ENCODE results near the gene SRSF1.
"Not testable (repeated sequence)": the region's sequence is repeated elsewhere in the genome, so short reads cannot be mapped to it uniquely, and the experiment has no call there.

Gene SRSF1, protein sequence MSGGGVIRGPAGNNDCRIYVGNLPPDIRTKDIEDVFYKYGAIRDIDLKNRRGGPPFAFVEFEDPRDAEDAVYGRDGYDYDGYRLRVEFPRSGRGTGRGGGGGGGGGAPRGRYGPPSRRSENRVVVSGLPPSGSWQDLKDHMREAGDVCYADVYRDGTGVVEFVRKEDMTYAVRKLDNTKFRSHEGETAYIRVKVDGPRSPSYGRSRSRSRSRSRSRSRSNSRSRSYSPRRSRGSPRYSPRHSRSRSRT

DNA sequence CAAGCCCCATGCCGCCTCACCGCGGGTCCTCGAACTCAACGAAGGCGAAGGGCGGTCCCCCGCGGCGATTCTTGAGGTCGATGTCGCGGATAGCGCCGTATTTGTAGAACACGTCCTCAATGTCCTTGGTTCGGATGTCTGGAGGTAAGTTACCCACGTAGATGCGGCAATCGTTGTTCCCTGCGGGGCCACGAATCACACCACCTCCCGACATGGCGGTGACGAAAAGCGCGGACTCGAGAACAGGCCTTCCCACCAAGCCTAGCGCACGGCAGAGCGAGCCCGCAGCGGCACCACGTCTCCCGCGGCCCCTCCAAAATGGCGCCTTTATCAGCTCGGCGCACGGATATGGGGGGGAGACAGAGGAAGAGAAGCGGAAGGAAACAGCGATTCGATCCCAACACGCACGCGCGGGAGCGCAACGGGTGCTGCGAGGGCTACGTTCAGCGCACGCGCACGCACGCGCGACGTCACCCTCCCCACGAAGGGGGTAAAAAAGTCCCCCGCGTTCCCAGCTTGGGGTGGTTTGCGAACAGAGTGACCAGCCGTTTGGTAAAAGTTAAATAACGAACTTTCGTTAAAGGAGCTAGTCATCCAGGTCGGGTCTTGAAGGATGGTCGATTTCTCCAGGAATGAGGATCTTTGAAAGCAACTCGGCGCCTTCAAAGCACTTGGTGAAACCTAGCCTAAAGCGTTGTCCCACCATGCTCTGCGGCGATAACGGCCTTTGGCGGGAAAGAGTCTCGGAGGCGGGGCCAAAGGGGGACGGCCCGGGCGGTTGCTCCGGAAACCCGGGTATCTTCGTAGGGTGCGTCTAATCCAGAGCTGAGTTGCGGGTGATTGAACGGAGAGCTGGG is at the start of gene SRSF1:
Gene SRSF1 (minus strand): TSS at position 323 of the 857 bp plus-strand sequence. CDS start 109 bp downstream, at position 214.
- peak; percentile 95 for DNase-seq (ENCODE audit: low read depth)

DNA sequence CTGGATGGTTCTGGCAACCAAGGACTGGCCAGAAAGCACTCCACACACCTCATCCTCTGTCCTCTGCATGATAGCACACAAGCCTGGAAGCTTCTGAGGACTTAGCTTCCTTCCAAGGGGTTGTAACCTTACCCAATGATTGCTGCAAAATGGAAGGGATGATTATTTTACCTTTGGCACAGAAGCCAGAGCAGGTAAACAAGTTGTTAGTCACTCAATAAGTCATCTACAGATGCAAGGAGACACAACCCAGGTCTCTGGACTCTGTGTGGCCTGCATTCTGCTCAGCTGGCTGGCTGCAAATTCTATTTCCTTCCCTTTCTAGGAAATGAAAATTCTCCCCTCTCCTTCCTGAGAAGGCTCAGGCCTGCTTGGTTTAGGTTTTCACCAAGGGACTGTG is 49.4 kb upstream of the SRSF1 start:
- DNase-seq (ENCODE audit: low read depth), result no peak

DNA sequence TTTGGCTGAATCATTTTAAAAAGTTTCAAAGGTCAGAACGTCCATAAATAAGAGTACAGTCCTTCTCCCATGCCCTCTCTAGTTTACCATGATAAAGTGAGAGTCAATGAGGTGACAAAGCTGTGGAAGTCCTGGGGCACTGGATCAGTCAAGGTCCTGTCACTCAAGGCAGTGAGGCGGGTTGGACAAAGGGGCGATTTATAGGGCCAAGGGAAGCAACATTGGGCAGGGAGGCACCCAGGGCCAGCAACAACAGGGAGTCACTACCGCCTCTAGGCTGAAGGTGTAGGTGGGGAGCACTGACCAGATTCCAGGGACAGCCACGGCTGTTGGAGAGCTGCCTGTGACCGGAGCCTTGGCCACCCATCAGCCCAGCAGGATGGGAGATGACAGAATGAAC is 47.6 kb upstream of the SRSF1 start:
- no peak for DNase-seq (ENCODE audit: low read depth)

DNA sequence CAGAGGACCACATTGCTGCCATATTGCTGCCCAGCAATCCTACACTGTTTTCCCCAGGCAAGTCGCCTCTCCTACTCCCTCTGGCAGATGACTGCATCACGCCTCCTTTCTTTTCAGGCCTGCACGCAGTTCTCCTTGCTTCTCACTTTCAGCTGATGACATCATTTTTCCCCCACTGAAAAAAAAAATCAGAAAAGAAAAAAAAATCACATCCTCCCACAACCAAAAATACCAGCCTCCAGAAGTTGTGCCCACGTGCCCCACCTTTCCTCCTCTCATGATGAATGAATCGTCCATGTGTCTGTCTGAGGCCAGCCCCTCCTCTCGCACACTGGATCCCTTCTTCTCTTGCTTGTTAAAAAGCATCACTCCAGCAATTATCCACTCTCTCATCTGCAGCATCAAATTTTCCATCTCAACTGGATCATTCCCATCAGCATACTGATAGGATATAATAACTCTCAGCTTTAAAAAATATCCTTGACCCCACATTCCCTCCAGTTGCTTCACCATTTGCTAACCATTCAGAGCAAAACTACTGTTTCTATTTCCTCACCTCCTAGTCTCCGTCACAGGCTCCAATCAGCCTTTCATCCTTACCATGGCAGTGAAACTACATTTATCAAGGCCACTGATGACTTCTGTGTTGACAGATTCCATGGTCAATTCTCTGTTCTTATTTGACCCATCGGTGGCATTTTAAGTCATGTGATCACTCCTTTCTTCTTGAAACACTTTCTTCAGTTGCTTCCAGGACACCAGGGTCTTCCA is 46.1 kb upstream of the SRSF1 start:
- no peak for DNase-seq (ENCODE audit: low read depth)

DNA sequence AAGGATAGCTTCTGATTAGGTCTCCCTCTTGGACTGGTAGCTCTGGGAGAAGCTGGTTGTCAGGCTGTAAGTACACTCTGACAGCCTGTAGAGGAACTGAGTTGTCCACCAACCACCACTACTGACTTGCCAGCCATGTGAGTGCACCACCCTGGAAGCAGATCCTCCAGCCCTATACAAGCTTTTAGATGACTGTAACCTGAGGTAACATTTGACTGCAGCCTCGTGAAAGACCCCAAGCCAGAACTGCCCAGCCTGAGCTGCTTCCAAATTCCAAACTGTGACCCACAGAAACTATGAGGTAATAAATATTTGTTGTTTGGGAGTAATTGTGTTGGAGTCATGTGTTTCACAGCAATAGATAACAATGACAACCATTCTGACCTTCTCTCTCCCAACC is 45.4 kb upstream of the SRSF1 start:
- no peak for DNase-seq (ENCODE audit: low read depth)

DNA sequence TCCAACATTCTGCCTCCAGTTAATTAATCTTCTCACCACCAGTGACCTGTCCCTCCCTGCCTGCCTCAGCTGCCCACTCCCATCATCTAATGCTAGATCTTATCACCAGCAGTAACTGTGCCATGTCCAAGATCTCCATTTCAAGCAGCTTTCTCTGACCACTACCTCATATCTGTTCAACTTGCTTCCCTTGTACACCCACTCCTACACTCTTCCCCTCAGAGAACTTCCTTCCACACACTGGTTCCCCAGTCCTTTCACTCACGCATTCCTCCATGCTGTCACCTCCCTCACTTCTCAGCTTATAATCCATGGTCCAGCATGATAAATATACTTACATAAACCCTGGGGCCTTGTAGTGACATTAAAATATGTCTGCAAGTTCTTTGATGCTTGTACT is 44.4 kb upstream of the SRSF1 start:
- DNase-seq (ENCODE audit: low read depth), result no peak

DNA sequence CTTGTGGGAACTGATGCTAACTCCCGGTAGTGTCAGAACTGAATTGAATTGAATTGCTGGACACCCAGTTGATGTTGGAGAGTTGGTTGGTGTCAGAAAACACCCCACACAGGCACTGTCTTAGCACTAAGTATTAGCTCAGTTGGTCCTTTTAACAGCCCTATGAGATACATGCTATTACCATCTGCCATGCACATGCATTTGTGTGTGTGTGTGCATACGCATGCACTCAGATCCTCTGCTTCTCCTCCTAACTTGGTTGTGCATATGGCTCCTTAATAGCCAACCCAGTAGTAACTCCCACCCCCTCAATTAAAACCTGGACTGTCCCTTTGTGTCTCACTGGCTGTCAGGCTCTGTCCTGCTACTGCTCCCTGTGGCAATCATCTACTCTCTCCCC is 43.9 kb upstream of the SRSF1 start:
- no peak for DNase-seq (ENCODE audit: low read depth)

DNA sequence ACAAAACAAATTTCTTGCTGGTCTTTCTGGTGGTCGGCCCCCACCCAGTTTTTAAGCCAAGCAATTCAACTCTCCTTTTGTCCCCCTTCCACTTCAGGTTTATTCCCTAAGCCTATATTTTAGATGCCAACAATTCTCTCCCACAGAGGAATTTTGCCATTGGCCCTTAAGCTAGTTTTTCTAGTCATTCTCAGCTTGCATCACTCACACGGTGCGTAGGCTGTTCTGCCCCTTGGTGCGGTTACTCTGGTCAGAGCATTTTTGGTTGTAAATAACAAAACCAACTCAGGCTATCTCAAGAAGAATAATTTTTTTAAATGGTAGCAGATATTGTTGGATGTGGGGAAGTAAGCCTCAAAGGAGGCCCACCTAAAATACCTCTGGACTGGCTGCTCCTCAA is 42.5 kb upstream of the SRSF1 start:
- no peak for DNase-seq (ENCODE audit: low read depth)

DNA sequence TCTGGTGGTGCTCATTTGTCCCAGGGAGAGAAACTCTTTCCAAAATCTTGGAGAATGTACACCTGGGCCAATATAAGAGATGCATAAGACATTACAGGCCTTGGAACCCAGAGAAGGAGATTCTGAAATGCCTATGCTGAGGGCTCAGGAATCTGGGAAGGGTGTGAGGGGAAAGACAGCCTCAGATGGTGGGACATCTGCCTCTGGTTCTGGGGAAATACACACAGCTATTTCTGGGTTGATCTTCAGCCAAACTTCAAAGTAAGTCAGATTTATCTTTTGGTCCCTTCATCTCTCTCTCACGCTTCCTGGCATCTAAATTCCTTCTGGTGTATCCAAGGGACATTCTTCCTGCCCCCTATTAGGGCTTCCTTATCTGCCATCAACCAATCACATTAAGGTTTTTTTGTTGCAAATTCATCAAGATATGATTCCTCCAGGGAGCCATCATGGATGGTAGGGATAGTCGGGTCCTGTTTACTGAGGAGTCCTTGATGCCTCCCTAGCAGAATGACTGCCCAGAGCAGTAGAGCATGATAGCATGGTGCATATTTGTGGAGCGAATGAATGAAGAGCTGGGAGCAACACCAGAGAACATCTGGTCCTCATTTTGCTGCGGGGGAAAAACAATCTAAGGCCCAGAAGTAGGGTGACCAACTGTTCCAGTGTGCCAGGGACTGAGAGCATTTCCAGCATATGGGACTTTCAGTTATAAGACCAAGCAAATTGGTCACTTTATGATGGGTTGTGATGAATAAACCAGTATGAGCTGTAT is 40.5 kb upstream of the SRSF1 start:
- no peak for DNase-seq (ENCODE audit: low read depth)

DNA sequence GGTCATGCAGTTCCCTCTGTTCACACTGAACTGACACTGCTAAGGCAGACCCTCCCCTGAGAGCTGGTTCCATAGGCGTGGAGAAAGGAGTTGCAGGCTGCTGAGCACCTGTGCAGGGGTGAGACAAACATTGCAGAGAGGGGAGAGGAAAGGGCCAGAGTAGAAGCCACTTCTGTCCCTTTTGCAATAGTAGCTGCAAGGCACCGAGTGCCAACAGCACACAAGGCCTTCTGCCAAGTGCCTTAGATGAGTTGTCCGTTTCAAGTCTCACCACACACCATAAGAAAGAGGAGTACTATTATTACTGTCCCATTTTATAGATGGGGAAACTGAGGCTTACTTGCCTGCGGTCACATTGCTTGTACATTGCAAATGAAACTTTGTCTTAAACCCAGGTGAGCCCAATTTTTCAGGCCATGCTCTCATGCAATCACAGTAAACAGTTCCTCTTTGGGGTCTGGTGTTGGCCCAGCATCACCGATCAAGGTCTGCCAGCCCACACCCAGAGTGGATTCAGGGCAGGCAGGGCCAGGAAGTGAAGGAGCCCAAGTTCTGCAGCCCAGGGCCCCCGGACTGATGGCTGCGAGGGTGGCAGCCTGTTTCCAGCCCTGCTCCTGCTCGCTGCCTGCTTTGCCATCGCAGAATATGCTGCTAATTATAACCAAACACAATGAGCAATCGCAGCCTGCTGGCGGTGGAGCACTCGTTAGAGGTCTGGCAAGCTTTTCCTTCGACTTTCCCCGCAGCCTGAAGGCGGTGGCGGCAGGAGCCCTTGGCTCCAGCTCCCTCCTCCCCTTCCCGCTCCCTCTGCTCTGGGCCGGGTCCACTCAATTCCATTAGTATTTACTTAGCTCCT is 39.4 kb upstream of the SRSF1 start:
- no peak for DNase-seq (ENCODE audit: low read depth)

DNA sequence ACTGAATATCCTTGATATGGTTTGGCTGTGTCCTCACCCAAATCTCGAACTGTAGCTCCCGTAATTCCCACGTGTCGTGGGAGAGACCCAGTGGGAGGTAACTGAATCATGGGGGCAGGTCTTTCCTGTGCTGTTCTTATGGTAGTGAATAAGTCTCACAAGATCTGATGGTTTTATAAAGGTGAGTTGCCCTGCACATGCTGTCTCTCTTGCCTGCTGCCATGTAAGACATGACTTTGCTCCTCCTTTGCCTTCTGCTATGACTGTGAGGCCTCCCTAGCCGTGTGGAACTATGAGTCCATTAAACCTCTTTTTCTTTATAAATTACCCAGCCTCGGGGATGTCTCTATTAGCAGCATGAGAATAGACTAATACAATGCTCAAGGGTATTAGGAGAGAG is 37.2 kb upstream of the SRSF1 start:
- not testable (repeated sequence) for DNase-seq (ENCODE audit: low read depth)

DNA sequence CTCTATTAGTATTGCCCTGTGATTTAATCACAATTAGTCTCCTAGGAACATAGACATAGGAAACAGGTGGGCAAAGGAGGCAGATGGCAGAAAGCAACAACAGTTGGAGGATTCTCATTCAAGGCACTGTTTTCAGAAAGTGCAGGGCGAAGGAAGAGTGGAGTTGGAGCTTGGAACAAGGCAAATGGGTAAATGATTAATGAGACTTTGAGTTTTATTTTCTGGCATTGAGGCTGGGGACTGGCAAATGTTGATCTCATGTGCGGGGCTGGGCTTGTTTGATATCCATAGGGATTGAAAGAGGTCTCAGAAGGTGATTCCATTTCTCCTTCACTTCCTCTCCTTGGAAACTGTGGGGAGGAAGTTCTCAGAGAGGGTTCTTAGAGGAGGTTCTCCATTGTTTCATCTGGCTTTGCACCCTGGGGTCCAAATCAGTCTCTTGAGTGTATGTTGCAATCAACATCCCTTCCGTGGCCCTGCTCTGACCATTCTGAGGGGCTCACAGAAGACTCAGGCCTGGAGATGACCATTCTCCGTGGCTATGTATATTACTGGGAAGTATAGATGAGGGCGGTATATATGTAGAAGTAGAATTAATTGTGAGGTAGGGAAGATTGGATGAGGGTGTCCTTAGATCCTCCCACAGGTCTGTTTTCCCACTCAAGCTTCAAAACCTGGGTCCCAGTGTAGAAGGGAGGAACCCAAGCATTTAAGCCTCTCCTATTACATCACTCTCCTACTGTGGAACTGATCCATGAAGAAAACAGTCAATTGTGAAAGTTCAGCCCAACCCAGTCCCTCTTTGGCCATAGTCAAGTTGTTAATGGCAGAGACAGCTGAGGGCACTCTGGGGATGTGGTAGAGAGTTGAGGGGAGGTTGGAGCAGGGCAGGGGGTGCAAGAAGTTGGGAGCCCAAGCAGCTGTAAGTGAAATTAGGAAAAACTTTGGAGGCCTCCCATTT is 36.5 kb upstream of the SRSF1 start:
- DNase-seq (ENCODE audit: low read depth), result no peak

DNA sequence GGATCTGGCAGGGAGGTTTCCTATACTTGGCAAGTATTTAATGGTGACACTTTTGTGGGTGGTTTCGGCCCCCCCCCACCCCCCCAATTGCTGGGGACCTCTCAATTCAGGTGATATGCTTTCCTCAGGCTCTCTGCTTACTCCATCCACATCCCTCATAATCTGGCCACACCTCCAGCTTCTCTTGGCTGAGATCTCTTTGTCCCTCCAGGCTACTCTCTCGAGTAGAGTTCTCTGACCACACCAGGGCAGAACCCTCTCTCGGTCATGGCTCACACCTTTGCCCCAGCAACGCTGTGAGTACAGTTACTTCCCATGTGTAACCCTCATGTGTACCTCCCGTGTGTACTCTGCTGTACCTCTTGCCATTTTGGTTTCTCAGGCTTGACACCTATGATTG is 34.1 kb upstream of the SRSF1 start:
- DNase-seq (ENCODE audit: low read depth), result no peak

DNA sequence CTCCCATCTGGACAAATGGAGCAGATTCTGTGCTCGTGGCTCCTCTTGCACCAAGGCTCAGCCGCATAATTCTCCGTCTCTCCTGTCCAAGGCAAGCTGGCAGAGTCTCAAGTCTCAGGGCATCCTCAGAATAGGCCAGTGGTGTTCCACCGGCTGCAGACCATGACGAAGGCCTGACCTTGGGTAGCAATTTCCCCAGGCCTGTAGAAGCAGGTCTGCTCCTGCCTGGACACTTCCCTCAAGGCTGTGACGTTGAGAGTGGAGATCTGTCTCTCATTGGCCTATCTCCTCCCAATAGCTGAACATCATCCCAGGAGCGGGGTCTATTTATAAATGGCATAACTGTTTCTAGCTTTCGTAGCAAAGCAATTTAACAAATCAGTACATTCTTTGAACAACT is 33.3 kb upstream of the SRSF1 start:
- no peak for DNase-seq (ENCODE audit: low read depth)

DNA sequence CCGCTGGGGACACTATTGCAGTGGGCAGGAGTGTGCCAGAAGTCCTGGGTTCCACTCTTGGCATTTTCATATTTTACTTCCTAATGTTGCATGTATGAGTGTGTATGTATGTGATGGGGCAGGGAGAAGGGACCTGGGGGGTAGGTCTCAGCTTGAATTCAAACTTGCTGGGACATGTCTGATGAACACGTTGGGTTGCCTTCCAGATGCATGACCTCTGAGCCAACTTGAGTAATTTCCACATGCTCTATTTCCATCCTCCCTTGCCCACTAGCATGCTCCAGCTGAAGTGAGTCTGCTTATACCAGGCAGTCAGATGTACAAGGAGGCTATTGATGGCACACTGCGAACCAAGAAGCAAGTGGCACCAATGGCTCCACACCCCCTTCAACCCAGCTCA is 32.9 kb upstream of the SRSF1 start:
- DNase-seq (ENCODE audit: low read depth), result no peak

DNA sequence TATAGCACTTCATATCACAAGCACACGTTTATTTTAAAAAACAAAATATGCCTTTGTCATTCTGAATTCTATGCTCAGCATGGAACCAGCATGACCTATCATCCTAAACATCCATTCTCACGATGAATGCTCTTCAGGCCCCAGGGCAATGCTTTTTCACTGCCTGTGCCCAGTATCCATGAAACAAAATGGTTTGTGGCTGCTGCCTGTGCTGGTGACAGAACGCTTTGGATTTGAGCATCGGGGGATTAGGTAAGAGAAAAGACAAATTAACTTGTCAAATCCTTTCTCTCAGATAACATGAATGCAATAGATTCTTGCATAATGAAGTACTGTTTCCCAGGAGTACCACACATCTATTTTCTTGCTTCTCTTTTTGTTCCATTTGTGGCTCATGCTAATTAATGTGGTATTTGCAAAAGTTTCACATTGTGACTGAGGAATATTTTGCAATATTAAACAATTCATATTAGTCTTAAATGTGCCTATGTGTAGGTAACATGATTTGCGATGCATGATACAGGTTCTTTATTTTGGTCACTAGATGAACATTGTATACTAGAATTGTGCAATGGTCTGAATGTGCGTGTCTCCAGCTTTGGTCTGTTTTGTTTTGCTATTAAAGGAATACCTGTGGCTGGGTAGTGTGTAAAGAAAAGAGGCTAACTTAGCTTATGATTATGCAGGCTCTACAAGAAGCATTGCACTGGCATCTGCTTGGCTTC is 25.8 kb upstream of the SRSF1 start:
- no peak for DNase-seq (ENCODE audit: low read depth)

DNA sequence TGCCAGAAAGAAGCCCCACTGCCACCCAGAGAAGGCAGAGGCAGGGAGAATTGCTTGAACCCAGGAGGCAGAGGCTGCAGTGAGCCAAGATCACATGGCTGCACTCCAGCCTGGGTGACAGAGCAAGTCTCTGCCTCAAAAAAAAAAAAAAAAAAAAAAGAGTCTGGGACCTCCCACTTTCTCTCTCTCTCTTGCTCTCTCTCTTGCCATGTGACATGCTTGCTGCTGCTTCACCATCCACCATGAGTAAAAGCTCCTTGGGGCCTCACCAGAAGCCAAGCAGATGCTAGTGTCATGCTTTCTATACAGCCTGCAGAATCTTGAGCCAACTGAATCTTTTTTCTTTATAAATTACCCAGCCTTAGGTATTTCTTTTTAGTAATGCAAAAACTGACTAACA is 21.5 kb upstream of the SRSF1 start:
- no peak for DNase-seq (ENCODE audit: low read depth)

DNA sequence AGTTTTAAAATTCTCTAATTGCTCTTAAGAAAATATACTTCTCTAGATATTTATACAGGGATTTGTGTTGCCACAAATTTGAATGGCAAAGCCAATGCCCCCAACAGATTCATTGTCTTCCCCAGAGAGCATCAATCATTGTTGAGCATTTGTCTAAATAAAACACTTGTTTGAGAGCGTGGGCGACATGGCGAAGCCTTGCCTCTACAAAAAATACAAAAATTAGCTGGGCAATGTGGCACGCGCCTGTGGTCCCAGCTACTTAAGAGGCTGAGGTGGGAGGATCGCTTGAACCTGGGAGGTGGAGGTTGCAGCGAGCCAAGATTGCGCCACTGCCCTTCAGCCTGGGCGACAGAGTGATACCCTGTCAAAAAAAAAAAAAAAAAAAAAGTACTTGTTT is 13.4 kb upstream of the SRSF1 start:
- DNase-seq (ENCODE audit: low read depth), result no peak

DNA sequence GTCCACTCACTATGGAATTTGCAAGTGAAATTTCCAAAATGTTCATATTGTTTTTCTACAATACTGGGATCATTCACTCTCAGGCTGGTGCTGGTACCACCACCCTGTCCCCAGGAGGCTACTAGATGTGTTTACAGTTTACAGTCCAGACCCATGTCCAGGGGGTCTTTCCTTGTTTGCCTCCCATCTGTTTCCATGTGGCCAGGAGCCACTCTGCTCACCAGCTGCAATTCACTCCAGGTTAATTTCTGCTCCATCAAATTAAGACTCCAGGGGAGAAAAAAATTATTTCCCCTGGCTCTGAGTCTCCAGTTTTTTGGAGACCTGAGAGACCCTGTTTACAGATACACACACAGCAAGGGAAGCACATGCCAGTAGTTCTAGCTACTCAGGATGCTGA is 12.5 kb upstream of the SRSF1 start:
- DNase-seq (ENCODE audit: low read depth), result no peak
